RPMI8226 (cell line): ENCODE measurements around the gene PRDM15.

Experiments
- DNase-seq: peaks from one replicate; pipeline ENCODE4 v3.0.0-alpha.2; 2015

The PRDM15 gene

GRCh38 chr21:41772351-41773080, 106.6 kb downstream of the PRDM15 start:
- no peak for DNase-seq

GRCh38 chr21:41771625-41771945, 107.6 kb downstream of the PRDM15 start:
- no peak for DNase-seq

- DNase-seq: no peak
These were observed 108.1 kb downstream of the PRDM15 start for GRCh38 chr21:41770901-41771624.

GRCh38 chr21:41769933-41770332, 109.2 kb downstream of the PRDM15 start:
- no peak for DNase-seq

GRCh38 chr21:41769521-41769920, 109.6 kb downstream of the PRDM15 start:
- DNase-seq: no peak

GRCh38 chr21:41769111-41769510, 110.0 kb downstream of the PRDM15 start:
- DNase-seq: no peak

- DNase-seq: peak; percentile 55
These were observed 110.6 kb downstream of the PRDM15 start for GRCh38 chr21:41768437-41769042.

- DNase-seq: peak; percentile 61
These were observed 111.3 kb downstream of the PRDM15 start for GRCh38 chr21:41767606-41768436.

GRCh38 chr21:41766883-41767605, 112.1 kb downstream of the PRDM15 start, which contains the start of gene RIPK4:
RIPK4 (minus strand) TSS chr21:41767052; CDS start chr21:41767041, 11 bp downstream.
- peak; percentile 94 for DNase-seq

- no peak for DNase-seq
These were observed 112.9 kb downstream of the PRDM15 start for GRCh38 chr21:41765973-41766882.

GRCh38 chr21:41765420-41765821, 113.7 kb downstream of the PRDM15 start:
- no peak for DNase-seq

- DNase-seq: peak; percentile 39
These were observed 114.4 kb downstream of the PRDM15 start for GRCh38 chr21:41764558-41765419.

- DNase-seq: no peak
These were observed 115.1 kb downstream of the PRDM15 start for GRCh38 chr21:41763996-41764395.

- no peak for DNase-seq
These were observed 115.7 kb downstream of the PRDM15 start for GRCh38 chr21:41763398-41763931.

GRCh38 chr21:41762753-41763152, 116.4 kb downstream of the PRDM15 start:
- DNase-seq: no peak

GRCh38 chr21:41761934-41762635, 117.1 kb downstream of the PRDM15 start:
- no peak for DNase-seq

GRCh38 chr21:41761211-41761933, 117.8 kb downstream of the PRDM15 start:
- DNase-seq: no peak

- DNase-seq: no peak
These were observed 118.7 kb downstream of the PRDM15 start for GRCh38 chr21:41760411-41760810.

- no peak for DNase-seq
These were observed 119.2 kb downstream of the PRDM15 start for GRCh38 chr21:41759926-41760325.
